ENCODE measurements around the gene CACNA2D3.

CACNA2D3 gene

GRCh38 chr3:54294214-54294613 lies 171.9 kb downstream of the CACNA2D3 start:
- no peak for DNase-seq

DNA sequence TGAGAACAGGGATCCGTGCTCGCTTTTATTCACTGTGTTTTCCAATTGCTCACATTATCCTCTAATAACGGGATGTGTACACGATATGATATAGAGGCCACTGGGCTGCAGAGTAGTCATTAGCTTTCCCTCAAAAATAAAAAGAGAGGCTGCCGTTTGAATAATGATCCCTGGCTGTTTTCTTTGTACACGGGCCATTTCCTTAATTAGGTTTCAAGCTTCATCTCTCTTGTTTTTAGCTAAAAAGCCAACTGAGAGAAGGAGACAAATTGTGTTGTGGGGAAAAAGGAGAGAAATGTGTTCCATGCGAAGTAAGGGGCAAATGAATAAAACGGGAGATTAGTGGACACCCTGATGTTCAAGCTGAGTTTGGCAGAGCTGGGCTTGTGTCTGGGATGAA lies 174.2 kb downstream of the CACNA2D3 start:
- no peak for DNase-seq

DNA sequence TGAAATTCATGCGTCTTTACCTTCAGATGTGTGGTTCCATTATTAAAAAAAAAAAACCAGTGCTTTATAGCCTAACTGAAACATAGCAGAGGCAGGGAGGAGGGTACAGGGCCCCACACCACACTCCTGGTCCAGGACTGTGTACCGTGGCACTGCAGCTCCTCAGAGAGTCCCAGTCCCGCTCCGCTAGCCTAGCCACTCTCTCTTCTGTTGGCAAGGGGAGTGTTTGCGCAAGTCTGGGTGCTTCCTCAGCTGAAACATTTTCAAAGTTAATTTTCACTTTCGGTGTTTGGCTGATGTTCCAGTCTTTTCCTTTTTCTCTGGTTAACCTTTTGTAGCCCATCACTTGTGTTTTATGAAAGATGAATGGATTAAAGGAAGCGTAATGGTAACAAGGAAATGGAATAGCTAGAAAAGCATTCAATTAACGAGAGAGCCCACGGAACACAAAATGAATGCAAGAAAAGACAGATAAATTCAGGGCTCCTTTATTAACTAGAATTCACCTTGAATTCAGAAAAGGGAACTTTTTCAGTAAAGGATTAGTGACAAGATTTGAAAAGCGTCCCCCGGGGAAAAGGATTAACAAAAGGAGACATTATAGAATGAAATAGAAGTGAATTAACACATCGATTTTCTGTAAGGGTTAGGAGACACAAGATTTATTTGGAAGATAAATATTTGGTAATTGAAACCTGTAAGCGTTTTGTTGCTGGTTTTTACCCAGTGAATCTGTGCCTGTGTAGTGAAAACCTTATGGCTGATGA lies 177.0 kb downstream of the CACNA2D3 start:
- DNase-seq: peak; percentile 44

GRCh38 chr3:54303517-54304375 lies 181.4 kb downstream of the CACNA2D3 start:
- no peak for DNase-seq

DNA sequence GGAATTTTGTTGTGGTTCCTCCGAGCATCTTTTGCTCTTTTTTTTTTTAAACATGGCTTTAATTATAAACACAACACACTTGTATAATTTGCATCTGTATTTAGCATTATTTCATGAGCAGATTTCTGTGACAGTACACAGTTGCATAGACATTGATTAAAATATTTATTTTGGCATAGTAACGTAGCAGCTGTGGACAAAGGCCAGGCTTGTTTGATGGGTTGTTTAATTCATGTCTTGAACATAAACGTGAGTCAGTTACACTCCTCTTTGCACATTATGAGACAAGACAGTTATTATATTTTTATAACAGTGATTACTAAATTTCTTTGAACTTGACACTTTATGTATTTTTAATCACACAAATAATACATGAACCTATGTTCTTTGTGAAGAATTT lies 182.5 kb downstream of the CACNA2D3 start:
- no peak for DNase-seq

- DNase-seq: no peak
Measured at GRCh38 chr3:54305409-54306099, 183.2 kb downstream of the CACNA2D3 start.

- no peak for DNase-seq
Measured at GRCh38 chr3:54307566-54308180, 185.3 kb downstream of the CACNA2D3 start.

DNA sequence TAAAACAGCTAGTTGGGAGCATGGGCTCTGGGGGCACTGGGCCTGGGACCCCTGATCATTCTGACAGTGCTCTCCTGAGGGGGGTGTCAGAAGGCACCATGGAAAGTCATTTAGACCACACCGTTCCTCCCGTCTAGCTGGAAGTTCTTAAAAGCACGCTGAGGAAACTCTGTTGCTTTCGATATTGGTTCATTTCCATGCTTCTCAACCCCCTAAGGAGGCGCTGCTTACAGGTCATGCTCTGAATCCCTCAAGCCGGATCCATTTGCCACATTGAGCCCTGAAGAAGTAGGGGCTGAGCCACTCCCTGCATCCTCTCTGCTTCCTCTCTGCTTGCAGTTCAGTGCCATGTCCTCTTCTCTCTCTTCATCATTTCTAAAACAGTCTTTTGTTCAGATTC lies 187.2 kb downstream of the CACNA2D3 start:
- no peak for DNase-seq

GRCh38 chr3:54311211-54311747 lies 188.9 kb downstream of the CACNA2D3 start:
- no peak for DNase-seq

DNA sequence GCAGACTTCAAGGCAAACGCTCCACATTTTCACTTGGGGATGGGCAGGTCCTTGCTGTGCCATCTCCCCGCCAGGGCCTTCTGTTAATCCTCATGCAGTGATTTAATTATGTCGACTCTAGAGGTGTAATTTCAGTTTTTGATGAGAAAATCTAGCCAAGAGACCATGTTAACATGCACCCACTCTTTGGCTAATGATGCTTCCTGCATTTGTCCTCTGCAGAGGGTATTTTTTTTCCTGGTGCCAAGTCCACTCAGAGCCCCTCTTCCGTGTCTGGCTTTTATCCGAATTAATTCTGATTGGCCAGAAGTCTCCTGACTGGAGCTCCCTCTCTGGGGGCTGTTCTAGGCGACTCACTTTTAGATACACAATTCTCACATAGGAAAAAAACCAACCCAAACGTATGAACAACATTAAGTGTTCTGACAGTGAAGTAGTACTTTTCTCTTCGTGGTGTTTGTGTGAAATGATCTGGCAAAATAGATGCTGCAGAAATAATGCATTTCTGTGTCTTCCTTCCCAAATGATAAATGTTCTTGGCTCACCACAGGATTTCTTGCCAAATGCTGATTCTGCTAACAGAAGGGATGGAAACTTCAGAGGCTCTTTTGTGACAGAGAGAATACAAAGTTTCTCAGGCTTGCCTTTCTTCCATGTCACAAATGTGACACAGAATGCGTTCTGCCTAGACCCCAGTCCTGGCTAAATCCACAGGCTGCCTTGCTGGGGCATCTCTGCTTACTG lies 190.0 kb downstream of the CACNA2D3 start:
- no peak for DNase-seq

DNA sequence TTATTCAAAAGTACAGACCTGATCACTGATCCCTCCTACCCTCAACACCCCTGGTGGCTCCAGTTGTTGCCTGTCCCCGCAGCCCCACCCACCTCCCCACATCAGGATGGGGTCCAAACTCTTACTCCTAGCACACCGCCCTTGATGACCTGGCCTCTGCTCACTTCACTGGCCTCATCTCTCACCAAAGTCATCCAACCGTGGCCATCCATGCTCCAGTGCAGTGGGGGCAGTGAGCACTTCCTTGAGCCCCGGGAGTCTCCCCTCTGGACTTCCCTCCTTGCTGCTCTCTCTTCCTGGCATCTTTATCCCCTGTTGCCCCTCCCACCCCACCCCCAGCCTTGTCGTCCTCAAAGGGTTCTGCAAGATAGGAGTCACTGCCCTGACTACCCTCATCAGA lies 191.1 kb downstream of the CACNA2D3 start:
- no peak for DNase-seq

DNA sequence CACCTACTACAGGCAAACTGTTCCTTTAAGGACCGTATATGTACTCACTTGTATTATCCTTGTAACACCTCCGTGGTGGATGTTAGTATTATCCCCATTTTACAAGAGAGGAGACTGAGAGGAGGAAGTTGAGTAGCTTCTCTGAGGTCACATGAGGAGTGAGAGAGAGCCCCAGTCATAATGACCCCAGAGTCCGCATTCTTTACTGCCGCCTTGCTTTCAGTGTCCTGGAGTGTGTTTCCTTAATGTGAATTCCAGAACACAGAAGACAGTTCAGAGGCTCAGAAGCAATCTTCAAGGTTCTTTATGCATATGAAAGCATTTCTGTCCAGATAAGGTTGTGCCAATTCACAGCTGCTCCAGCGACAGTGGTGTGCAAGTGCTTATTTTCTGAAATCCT lies 199.2 kb downstream of the CACNA2D3 start:
- DNase-seq: no peak

DNA sequence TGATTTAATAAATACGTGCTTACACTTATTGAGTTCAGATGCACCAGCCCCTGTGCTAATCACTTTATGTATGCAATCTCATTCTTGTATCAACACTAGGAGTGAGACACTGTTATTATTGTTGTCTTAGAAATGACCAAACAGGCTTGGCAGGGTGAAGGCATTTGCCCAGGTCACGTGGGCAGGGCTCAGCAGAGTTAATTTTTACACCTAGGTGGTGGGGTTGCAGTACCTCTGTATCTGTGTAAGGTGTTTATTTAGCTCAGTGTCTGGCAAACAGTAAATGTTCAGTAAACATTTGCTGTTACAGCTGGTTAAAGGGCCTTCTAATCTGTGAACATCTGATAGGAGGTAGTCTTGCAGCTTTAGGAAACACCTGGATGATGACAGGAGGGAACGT lies 200.0 kb downstream of the CACNA2D3 start:
- DNase-seq: no peak

- DNase-seq: no peak
Measured at GRCh38 chr3:54324103-54324502, 201.8 kb downstream of the CACNA2D3 start.

DNA sequence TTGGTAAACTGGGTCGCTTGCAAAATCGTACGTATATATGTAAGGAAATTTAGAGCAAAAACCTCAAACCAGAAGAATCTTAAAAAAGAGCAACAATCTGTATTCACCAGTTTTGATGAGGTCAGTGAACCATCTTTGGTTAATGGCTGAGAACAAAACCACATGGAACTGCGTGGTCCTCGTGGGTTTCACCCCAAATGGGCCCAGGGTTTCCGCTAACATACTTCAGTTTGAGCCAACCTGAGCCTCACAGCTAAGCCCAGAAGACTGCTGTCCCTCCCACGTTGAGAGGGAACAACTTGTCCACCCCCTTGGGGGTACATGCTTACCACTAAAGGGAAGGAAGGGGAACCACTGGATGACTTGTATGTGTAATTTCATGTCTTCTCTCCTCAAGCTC lies 204.6 kb downstream of the CACNA2D3 start:
- no peak for DNase-seq

DNA sequence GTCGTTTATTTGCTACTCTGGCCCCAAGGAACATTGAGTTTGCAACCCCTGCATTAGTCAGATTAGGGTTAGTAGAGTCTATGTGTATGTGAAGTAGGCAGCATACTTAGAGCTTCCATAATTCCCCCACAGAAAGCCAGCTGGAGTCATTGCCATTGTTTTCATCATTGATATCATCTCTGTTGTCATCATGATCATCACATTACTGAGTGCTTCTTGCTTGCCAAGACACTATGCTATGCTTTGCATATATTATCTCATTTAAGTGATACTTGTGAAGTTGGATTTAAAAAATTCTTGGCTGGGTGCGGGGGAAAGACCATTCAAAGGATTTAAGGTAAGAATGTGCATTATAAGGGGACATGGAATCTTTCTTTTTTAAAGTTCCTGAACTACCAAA lies 209.0 kb downstream of the CACNA2D3 start:
- DNase-seq: no peak

- no peak for DNase-seq
Measured at GRCh38 chr3:54337846-54338245, 215.5 kb downstream of the CACNA2D3 start.

DNA sequence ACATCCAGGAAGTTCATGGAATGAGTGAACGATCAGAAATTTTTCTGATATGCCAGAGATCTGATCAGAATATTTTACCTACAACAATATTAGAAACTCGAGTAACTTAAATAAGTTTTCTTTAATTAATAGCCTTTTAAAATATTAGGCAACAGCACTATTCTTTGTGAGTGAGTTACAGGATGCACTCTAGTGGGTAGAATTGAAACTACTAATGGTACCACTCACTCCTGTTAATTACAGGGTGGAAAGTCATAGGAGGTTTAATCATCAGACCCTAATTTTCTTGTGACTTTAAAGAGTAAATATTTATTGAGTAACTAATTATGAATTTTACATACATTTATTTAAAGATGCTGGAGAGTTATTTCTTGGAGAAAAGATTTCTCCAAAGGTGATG lies 217.3 kb downstream of the CACNA2D3 start:
- DNase-seq: no peak

DNA sequence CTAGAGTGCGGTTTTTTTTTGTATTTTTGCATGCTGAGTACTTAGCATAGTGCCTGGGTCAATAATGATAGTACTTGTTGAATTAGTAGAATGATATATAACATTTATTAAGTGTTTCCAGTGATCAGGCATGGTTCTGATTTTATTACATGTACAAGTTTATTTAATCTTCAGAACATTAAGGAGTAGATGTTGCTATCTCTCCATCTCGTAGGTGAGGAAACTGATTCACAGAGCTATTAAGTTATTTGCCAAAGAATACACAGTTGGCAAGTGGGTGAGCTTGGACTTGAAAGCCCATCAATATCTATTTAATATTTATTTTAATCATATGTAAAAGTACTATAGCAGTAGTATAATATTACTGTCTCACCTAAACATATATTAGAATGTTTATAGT lies 219.5 kb downstream of the CACNA2D3 start:
- no peak for DNase-seq

GRCh38 chr3:54342676-54343075 lies 220.3 kb downstream of the CACNA2D3 start:
- peak; percentile 88 for DNase-seq

DNA sequence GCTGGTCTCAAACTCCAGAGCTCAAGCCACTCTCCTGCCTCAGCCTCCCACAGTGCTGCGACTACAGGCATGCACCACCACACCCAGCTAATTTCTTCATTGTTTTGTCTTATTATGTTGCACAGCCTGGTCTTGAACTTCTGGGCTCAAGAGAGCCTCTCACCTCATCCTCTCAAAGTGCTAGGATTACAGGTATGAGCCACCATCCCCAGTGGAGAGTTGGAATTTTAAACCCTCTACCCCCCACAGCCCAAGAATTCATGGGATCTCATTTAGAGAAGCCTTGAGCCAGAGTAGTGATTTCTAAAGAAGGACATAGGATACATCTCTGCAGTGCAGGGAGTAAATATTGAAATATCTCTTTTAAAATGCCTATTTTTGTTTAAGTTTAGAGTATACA lies 221.1 kb downstream of the CACNA2D3 start:
- DNase-seq: no peak

- no peak for DNase-seq
Measured at GRCh38 chr3:54344601-54345231, 222.4 kb downstream of the CACNA2D3 start.

Measured in RPMI8226 (cell line).